ENCODE results near the gene DEF6.

- no peak for TF ChIP-seq CTCF (IDR thresholded peaks at IDR 0.05)
- TF ChIP-seq EZH2 (IDR thresholded peaks at IDR 0.05) = no peak
These were observed 22.4 kb downstream of the DEF6 start for GRCh38 chr6:35320031-35320410.

Measured in neural progenitor cell (in vitro differentiated cells).